ENCODE data around the gene MYO1G.

GRCh38 chr7:44977959-44978335 is 868 bp downstream of the MYO1G start:
- TF ChIP-seq, protein P1, sequence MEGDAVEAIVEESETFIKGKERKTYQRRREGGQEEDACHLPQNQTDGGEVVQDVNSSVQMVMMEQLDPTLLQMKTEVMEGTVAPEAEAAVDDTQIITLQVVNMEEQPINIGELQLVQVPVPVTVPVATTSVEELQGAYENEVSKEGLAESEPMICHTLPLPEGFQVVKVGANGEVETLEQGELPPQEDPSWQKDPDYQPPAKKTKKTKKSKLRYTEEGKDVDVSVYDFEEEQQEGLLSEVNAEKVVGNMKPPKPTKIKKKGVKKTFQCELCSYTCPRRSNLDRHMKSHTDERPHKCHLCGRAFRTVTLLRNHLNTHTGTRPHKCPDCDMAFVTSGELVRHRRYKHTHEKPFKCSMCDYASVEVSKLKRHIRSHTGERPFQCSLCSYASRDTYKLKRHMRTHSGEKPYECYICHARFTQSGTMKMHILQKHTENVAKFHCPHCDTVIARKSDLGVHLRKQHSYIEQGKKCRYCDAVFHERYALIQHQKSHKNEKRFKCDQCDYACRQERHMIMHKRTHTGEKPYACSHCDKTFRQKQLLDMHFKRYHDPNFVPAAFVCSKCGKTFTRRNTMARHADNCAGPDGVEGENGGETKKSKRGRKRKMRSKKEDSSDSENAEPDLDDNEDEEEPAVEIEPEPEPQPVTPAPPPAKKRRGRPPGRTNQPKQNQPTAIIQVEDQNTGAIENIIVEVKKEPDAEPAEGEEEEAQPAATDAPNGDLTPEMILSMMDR (IDR thresholded peaks at IDR 0.05) = no peak
- no peak for TF ChIP-seq POLR2A (IDR thresholded peaks at IDR 0.05)

Data from right lobe of liver (tissue), 4 donors.